Caco-2 (cell line): Measurements from ENCODE around the gene AFF4. TPM values are rescaled to one million over a fixed set of nuclear protein-coding genes. Genes with fewer than 3 reads are reported as not detected.
"Not testable (repeated sequence)": the region's sequence is repeated elsewhere in the genome, so short reads cannot be mapped to it uniquely, and the experiment has no call there.

Source experiments
- BruUV-seq: library from RNA; stranded (reverse); fragments of 400-500 nt; replicated peaks from 2 replicates; lab custom pipeline; 2021; lab: Mats Ljungman, UMichigan
- CTCF ChIA-PET: fragments of 300-600 bp; sonication (Branson Sonifier 250); formaldehyde crosslinking; loops from one replicate; lab custom pipeline; 2022; ENCODE audit warnings: antibody characterized with exemption; lab: Charles Lee
- POLR2A ChIA-PET: fragments of 300-600 bp; sonication (Branson Sonifier 250); formaldehyde crosslinking; loops from one replicate; lab custom pipeline; 2022; ENCODE audit warnings: antibody characterized with exemption; lab: Charles Lee
- DNase-seq, 2 experiments: peaks; one replicate each; pipeline versions ENCODE4 v3.0.0 to v3.0.0-alpha.2; 2020 to 2022
- H3K27me3 ChIP-seq: replicated peaks from 2 replicates; pipeline ENCODE4 v1.6.0; 2011; ENCODE audit warnings: low read length; ENCODE audit not compliant: control insufficient read depth, insufficient read depth
- H3K36me3 ChIP-seq: 2 replicates; pipeline ENCODE4 v1.5.1; 2011; ENCODE audit warnings: low read length; ENCODE audit not compliant: control insufficient read depth, insufficient read depth
- H3K4me1 ChIP-seq: fragments of 250-450 bp; sonication (Bioruptor Pico); 2 replicates; pipeline ENCODE4 v1.5.1; 2020; ENCODE audit warnings: mild to moderate bottlenecking
- H3K4me3 ChIP-seq: 2 replicates; pipeline ENCODE4 v1.5.1; 2011; ENCODE audit warnings: low read depth, mild to moderate bottlenecking, control low read depth, low read length
- H3K9me3 ChIP-seq: fragments of 250-450 bp; sonication (Bioruptor Pico); 2 replicates; pipeline ENCODE4 v1.5.1; 2020; ENCODE audit warnings: mild to moderate bottlenecking, moderate library complexity
- H3K27ac Mint-ChIP-seq: one replicate; pipeline ENCODE4 v1.8.0; 2022; ENCODE audit warnings: mixed read lengths; ENCODE audit not compliant: unreplicated experiment
- H3K27me3 Mint-ChIP-seq: one replicate; pipeline ENCODE4 v1.8.0; 2022; ENCODE audit warnings: mixed read lengths; ENCODE audit not compliant: insufficient read depth, unreplicated experiment
- H3K36me3 Mint-ChIP-seq: one replicate; pipeline ENCODE4 v1.8.0; 2022; ENCODE audit warnings: mild to moderate bottlenecking, mixed read lengths; ENCODE audit not compliant: insufficient read depth, unreplicated experiment
- H3K4me1 Mint-ChIP-seq: one replicate; pipeline ENCODE4 v1.8.0; 2022; ENCODE audit warnings: low read depth, mixed read lengths; ENCODE audit not compliant: unreplicated experiment
- H3K4me3 Mint-ChIP-seq: one replicate; pipeline ENCODE4 v1.8.0; 2022; ENCODE audit warnings: mild to moderate bottlenecking, moderate library complexity, mixed read lengths; ENCODE audit not compliant: unreplicated experiment
- H3K9me3 Mint-ChIP-seq: one replicate; pipeline ENCODE4 v1.8.0; 2022; ENCODE audit warnings: mixed read lengths; ENCODE audit not compliant: unreplicated experiment
- CTCF ChIP-seq, 2 experiments: fragments of 200-600 bp in 1 of 2; IDR thresholded peaks; 1 replicate in 1 of 2; 2 replicates in 1 of 2; pipeline versions ENCODE4 v1.5.1 to v1.8.0; 2011 to 2022; ENCODE audit warnings: antibody characterized with exemption in 1 of 2, control low read depth in 1 of 2, inconsistent platforms in 1 of 2, low read depth in 1 of 2, low read length in 1 of 2, mild to moderate bottlenecking in 1 of 2, moderate library complexity in 1 of 2; ENCODE audit not compliant: insufficient read depth in 1 of 2, severe bottlenecking in 1 of 2, unreplicated experiment in 1 of 2
- intact Hi-C: fragments of 100-400 bp; cut with micrococcal nuclease; formaldehyde crosslinking; loops from one replicate; pipeline ENCODE4 v1.10.0; 2022; ENCODE audit not compliant: unreplicated experiment
- total RNA-seq: library from RNA; stranded (reverse); gene quantifications from 2 replicates; pipeline ENCODE4 v1.2.3, GENCODE V29; 2022

Gene AFF4
- total RNA-seq, 1 experiment from 2014 or later, result 63.9 TPM

- Mint-ChIP-seq H3K4me1 (no peaks in the 10 kb centered on the region), H3K9me3 (no peaks in the 10 kb centered on the region), H3K36me3 (no peaks in the 10 kb centered on the region), H3K27me3 (no peaks in the 10 kb centered on the region), H3K27ac (no peak overlapping the region), H3K4me3 (no peak overlapping the region)
- no peaks in the 10 kb centered on the region for H3K27me3 ChIP-seq
- no peaks in the 10 kb centered on the region for H3K9me3 ChIP-seq
- H3K4me1 ChIP-seq, result 0 out of 2 replicates have a peak, but pooled peaks cover 3% of the 10 kb centered on the region
- ChIA-PET CTCF (no interaction called here), POLR2A (no interaction called here)
- no peak overlapping the region for H3K4me3 ChIP-seq
- no peaks in the 10 kb centered on the region for H3K36me3 ChIP-seq
- DNase-seq, result no peak
- TF ChIP-seq CTCF (IDR thresholded peaks at IDR 0.05; ENCODE audit: insufficient read depth in 1 of 2, low read depth in 1 of 2, low read length in 1 of 2, severe bottlenecking in 1 of 2, unreplicated experiment in 1 of 2), result no peak
- BruUV-seq, result no TSS peak
- intact Hi-C loops, result no loop called here
These were observed 32.9 kb upstream of the AFF4 start for GRCh38 chr5:132996307-132996706.

GRCh38 chr5:132987531-132988408 is 24.3 kb upstream of the AFF4 start:
- CTCF ChIA-PET, result no interaction called here
- Mint-ChIP-seq H3K27ac (no peak overlapping the region), H3K4me1 (no peaks in the 10 kb centered on the region), H3K27me3 (no peaks in the 10 kb centered on the region), H3K4me3 (no peak overlapping the region), H3K36me3 (no peaks in the 10 kb centered on the region), H3K9me3 (no peaks in the 10 kb centered on the region)
- no peak overlapping the region for H3K4me3 ChIP-seq
- POLR2A ChIA-PET, result no interaction called here
- no peak for TF ChIP-seq CTCF (IDR thresholded peaks at IDR 0.05; ENCODE audit: insufficient read depth in 1 of 2, low read depth in 1 of 2, low read length in 1 of 2, severe bottlenecking in 1 of 2, unreplicated experiment in 1 of 2)
- no peaks in the 10 kb centered on the region for H3K4me1 ChIP-seq
- intact Hi-C loops, result no loop called here
- no TSS peak for BruUV-seq
- H3K36me3 ChIP-seq, result no peaks in the 10 kb centered on the region
- DNase-seq, result no peak
- H3K27me3 ChIP-seq, result no peaks in the 10 kb centered on the region
- H3K9me3 ChIP-seq, result no peaks in the 10 kb centered on the region; the same call in 1 of the 2 replicates

GRCh38 chr5:132982971-132983370 is 19.5 kb upstream of the AFF4 start:
- POLR2A ChIA-PET, BruUV-seq, CTCF ChIA-PET, DNase-seq, H3K27me3 ChIP-seq, intact Hi-C loops, H3K4me3 ChIP-seq, H3K4me3 Mint-ChIP-seq, H3K9me3 Mint-ChIP-seq, H3K4me1 ChIP-seq, H3K9me3 ChIP-seq, H3K36me3 ChIP-seq, H3K4me1 Mint-ChIP-seq, H3K27me3 Mint-ChIP-seq, H3K27ac Mint-ChIP-seq, H3K36me3 Mint-ChIP-seq: not testable (repeated sequence)
